Transverse colon (tissue), 4 donors: ENCODE data around the gene TMEM270. TPM values are rescaled to one million over a fixed set of nuclear protein-coding genes. Genes with fewer than 3 reads are reported as not detected.

Source experiments
- DNase-seq: peaks from one replicate; pipeline ENCODE4 v3.0.0-alpha.2; 2019
- H3K27ac ChIP-seq, 4 donors: fragments of 200-600 bp; sonication (generic); 2 replicates each; pipeline ENCODE4 v1.5.1; 2016 to 2018; ENCODE audit warnings: inconsistent platforms in 4 of 4
- H3K27me3 ChIP-seq: fragments of 200-600 bp; sonication (generic); 2 replicates; pipeline ENCODE4 v1.5.1; 2017; ENCODE audit warnings: inconsistent platforms
- H3K36me3 ChIP-seq, 4 donors: fragments of 200-600 bp; sonication (generic); 2 replicates each; pipeline ENCODE4 v1.5.1; 2017 to 2019; ENCODE audit warnings: inconsistent platforms in 4 of 4
- H3K4me1 ChIP-seq, 4 donors: fragments of 200-600 bp; sonication (generic); 2 replicates each; pipeline ENCODE4 v1.5.1; 2017 to 2020; ENCODE audit warnings: inconsistent platforms in 4 of 4
- H3K4me3 ChIP-seq, 4 donors: fragments of 200-600 bp; sonication (generic); 1 replicate in 1 of 4; 2 replicates in 3 of 4; pipeline versions ENCODE4 v1.5.1 to v1.6.1; 2017 to 2019; ENCODE audit warnings: inconsistent platforms in 4 of 4
- H3K9me3 ChIP-seq, 2 donors: fragments of 200-600 bp; sonication (generic); 2 replicates each; pipeline ENCODE4 v1.5.1; 2017 to 2019; ENCODE audit warnings: inconsistent platforms in 2 of 2
- CTCF ChIP-seq, 5 experiments: fragments of 200-600 bp in 3 of 5; fragments of 450-650 bp in 2 of 5; sonication (generic) in 3 of 5; IDR thresholded peaks; 1 replicate in 2 of 5; 2 replicates in 3 of 5; pipeline ENCODE4 v1.5.1; 2016 to 2017; ENCODE audit warnings: antibody characterized with exemption in 5 of 5, inconsistent platforms in 3 of 5, mild to moderate bottlenecking in 2 of 5, moderate library complexity in 1 of 5
- EP300 ChIP-seq: sonication (generic); formaldehyde crosslinking; IDR thresholded peaks from one replicate; pipeline ENCODE4 v1.6.1; 2017; ENCODE audit warnings: antibody characterized with exemption, low read depth
- POLR2A ChIP-seq: fragments of 450-650 bp; IDR thresholded peaks from one replicate; pipeline ENCODE4 v1.6.1; 2016; ENCODE audit warnings: antibody characterized with exemption, mild to moderate bottlenecking, moderate library complexity
- POLR2AphosphoS5 ChIP-seq, 3 donors: sonication (generic); formaldehyde crosslinking; IDR thresholded peaks; one replicate each; pipeline ENCODE4 v1.6.1; 2016; ENCODE audit warnings: antibody characterized with exemption in 3 of 3
- WGBS, 2 donors: methylation state at CpG; one replicate each; pipeline ENCODE4 v1.1.5; 2018; ENCODE audit warnings: low coverage in 1 of 2; 5-methylcytosine and 5-hydroxymethylcytosine counted together
- in situ Hi-C, 4 donors: fragments of 200-750 bp; cut with MboI; loops; one replicate each; pipeline versions ENCODE4 v1.15.0 to v1.15.1; 2017; ENCODE audit warnings: low sequenced_read_pairs in 3 of 4, low pct_ligation_motif_present in 1 of 4, low pct_unique_long_range_greater_than_20kb in 1 of 4
- intact Hi-C: fragments of 100-400 bp; cut with DNase I; formaldehyde crosslinking; loops from one replicate; pipeline ENCODE4 v1.15.1; 2023; ENCODE audit warnings: low total_unique reads
- total RNA-seq, 4 donors: library from RNA; depleted of rRNA; stranded (reverse); fragments of >200 nt; gene quantifications; one replicate each; pipeline ENCODE4 v1.1.0, GENCODE V29; 2016

The TMEM270 gene
- total RNA-seq, 4 donors from 2014 or later: not detected

DNA sequence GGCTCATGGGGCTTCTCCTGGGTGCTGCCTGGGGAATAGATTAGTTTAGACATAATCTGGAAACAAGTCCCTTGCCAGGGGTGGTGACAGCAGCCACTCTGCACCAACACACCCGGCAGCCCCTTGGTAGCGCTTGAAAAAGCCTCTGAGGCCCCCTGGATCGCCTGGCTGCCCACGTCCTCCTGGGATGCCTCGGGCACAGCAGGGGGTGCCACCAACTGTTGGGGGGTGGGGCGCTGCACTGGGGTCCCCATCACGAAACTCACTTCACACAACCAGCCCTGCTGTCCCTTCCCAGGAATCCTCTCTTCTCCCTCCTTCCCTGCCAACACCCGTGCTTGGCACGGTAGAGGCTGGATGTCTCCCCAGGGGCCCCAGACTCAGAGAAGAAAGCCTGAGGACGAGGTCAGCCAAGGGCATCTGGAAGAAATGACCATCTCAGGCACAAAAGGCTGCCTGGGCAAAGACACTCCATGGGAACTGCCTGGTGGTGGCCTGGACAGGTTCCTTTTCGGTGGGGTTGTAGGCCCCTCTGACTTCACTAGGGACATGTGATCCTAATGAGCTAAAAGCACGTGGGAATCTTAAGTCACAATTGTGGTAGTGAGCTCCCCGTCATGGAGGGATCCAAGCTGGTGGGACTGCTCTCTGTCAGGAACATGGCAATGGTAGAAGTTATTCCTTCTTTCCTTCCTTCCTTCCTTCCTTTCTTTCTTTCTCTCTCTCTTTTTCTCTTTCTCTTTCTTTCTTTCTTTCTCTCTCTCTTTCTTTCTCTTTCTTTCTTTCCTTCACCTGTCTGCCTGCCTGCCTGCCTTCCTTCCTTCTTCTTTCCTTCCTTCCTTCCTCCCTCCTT lies 11.3 kb downstream of the TMEM270 start:
- in situ Hi-C loops: loop anchor here in 3 of 4 donors (10.0 to 25.0 kb wide), 2 partner anchors 153 to 235 kb away; partner anchors contain the start of gene ELN (in 3 of the 3)
- Histone ChIP-seq H3K4me3 (no peak overlapping the region), H3K4me1 (peaks cover 7 to 26% (median 14%) of the 10 kb centered on the region in 4 donors), H3K36me3 (no peaks in the 10 kb centered on the region), H3K27ac (no peak overlapping the region), H3K27me3 (no peaks in the 10 kb centered on the region), H3K9me3 (no peaks in the 10 kb centered on the region)
- DNase-seq: no peak
- intact Hi-C loops: no loop called here
- 81% methylated on average over 12 of the region's 13 CpGs; no CpG with 5 or more reads in 1 of the 2 donors for WGBS, 2 donors
- TF ChIP-seq POLR2A: no peak
- TF ChIP-seq EP300: no peak
- TF ChIP-seq CTCF (IDR thresholded peaks at IDR 0.05): no peak

DNA sequence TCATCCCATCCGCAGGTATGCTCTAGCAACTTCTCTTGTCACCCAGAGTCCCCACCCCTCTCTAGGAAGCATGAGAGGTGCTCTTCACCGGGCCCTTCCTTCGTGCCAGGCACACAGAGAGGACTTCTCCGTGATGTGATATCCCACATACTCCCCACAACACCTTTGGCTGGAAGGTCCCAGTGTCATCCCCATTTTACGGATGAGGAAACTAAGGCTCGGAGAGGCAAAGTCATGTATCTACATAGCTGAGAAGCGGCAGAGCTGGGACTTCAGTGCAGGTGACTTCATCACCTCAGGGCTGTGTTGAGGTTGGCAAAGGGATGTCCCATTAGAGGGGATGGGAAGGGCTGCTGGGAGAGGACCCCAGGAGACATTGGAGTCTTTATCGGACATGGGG lies 15.4 kb downstream of the TMEM270 start:
- 93% methylated on average over 8 of the region's 8 CpGs; no CpG with 5 or more reads in 1 of the 2 donors for WGBS, 2 donors
- intact Hi-C loops (no loop called here), in situ Hi-C loops (loop anchor here (10.0 to 25.0 kb wide), 2 partner anchors 136 to 148 kb away; partner anchors contain the start of gene ELN (in 3 of the 4))
- Histone ChIP-seq H3K9me3 (no peaks in the 10 kb centered on the region), H3K27me3 (no peaks in the 10 kb centered on the region), H3K4me1 (peaks cover 7 to 15% (median 11%) of the 10 kb centered on the region in 4 donors), H3K27ac (no peak overlapping the region), H3K4me3 (no peak overlapping the region), H3K36me3 (no peaks in the 10 kb centered on the region)
- no peak for TF ChIP-seq POLR2A
- TF ChIP-seq POLR2AphosphoS5 (IDR thresholded peaks at IDR 0.05): no peak
- TF ChIP-seq CTCF (IDR thresholded peaks at IDR 0.05): no peak
- no peak for TF ChIP-seq EP300
- DNase-seq: no peak

GRCh38 chr7:73876973-73877372 lies 16.0 kb downstream of the TMEM270 start:
- Histone ChIP-seq H3K4me1 (peaks cover 5 to 12% (median 11%) of the 10 kb centered on the region in 4 donors), H3K4me3 (no peak overlapping the region), H3K9me3 (no peaks in the 10 kb centered on the region), H3K27me3 (no peaks in the 10 kb centered on the region), H3K36me3 (no peaks in the 10 kb centered on the region), H3K27ac (no peak overlapping the region)
- intact Hi-C loops: no loop called here
- in situ Hi-C loops: loop anchor here (10.0 to 25.0 kb wide), 2 partner anchors 135 to 148 kb away; partner anchors contain the start of gene ELN (in 3 of the 4)
- 86% methylated on average over 12 of the region's 12 CpGs; no CpG with 5 or more reads in 1 of the 2 donors for WGBS, 2 donors
- no peak for TF ChIP-seq EP300
- TF ChIP-seq CTCF (IDR thresholded peaks at IDR 0.05): no peak
- TF ChIP-seq POLR2AphosphoS5 (IDR thresholded peaks at IDR 0.05): no peak
- TF ChIP-seq POLR2A: no peak
- no peak for DNase-seq

GRCh38 chr7:73879977-73880681 lies 19.2 kb downstream of the TMEM270 start:
- Histone ChIP-seq H3K9me3 (no peaks in the 10 kb centered on the region), H3K27ac (peak overlapping the region in 3 of 4 donors; percentile 3 to 53 (median 28)), H3K36me3 (no peaks in the 10 kb centered on the region), H3K4me1 (peaks cover 5 to 11% (median 10%) of the 10 kb centered on the region in 4 donors), H3K4me3 (no peak overlapping the region), H3K27me3 (no peaks in the 10 kb centered on the region)
- 76% methylated on average over 18 of the region's 18 CpGs; no CpG with 5 or more reads in 1 of the 2 donors for WGBS, 2 donors
- no peak for DNase-seq
- intact Hi-C loops (no loop called here), in situ Hi-C loops (loop anchor here (10.0 to 25.0 kb wide), 2 partner anchors 132 to 145 kb away; partner anchors contain the start of gene ELN (in 3 of the 4))
- TF ChIP-seq POLR2AphosphoS5 (IDR thresholded peaks at IDR 0.05) (no peak), CTCF (IDR thresholded peaks at IDR 0.05) (no peak)
